Fibroblast of the conjunctiva (primary cell): ENCODE results near the gene NEDD4L.

Source experiments
- DNase-seq: peaks from one replicate; pipeline ENCODE4 v3.0.0-alpha.2; 2010; ENCODE audit warnings: low read depth

NEDD4L gene

DNA sequence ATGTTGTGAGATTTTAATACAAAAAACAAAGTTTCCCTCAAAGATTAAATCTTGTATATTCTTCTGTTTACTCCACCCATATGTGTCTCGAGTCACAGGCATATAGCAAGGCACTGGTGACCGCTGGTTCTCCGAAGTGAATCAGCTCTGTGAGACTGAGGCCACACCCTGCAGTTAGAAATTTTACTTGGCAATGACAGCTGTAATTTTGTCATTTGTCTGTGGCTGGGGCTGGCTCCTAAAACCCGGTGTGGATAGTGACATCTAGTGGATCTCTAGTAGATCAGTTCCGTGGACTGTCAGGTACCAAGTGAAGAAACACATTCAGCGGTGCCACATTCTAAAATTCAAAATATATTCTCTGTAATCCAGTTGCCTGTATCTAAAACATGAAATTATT lies 278.0 kb downstream of the NEDD4L start:
- peak; percentile 65 for DNase-seq

DNA sequence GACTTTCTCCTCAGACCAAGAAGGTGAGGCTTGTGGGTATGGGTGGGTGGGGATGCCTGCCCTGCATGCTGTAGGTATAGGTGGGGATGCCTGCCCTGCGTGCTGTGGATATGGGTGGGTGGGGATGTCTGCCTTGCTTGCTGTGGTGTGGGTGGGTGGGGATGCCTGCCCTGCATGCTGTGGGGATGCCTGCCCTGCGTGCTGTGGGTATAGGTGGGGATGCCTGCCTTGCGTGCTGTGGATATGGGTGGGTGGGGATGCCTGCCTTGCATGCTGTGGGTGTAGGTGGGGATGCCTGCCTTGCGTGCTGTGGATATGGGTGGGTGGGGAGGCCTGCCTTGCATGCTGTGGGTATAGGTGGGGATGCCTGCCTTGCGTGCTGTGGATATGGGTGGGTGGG lies 278.4 kb downstream of the NEDD4L start:
- no peak for DNase-seq

DNA sequence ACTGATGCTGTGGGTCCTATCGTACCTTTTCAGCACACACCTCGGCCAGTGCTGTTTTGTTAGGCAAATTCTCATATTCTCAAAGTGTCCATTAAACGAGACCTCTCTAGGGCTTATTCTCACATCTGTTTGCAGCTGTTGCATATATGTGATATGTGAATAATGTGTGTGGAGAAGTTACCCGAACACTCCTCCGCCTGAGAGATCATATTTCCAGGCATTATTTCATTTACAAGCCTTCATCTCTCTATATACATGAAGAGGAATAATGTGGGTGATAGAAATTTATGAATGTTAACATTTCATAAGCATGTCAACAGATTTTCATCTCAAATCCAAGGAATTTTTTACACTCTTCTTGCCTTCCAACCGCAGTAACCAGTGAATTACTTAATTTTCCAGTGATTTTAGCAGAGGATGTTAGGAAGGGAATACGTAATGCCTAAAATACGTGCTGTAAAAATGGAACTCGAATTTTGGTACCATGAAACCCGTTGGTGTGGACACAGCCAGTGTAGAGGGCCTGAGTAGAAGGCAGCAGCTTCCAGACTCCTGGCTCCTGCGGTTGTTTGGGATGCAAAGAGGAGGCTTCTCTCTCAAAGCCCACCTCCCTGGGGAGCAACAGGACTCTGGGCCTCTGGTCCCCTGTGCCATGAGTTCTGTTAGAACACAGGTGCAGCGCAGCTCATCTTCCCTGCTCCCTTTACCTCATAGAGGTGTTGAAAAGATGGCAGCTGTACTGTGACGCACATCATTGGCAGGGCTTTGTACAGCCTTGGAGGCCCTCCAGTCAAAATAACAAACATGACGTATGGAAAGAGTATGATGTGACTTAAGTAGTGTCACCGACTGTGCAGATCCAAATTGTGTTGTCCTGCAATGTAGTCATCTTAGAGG lies 280.1 kb downstream of the NEDD4L start:
- DNase-seq = no peak

DNA sequence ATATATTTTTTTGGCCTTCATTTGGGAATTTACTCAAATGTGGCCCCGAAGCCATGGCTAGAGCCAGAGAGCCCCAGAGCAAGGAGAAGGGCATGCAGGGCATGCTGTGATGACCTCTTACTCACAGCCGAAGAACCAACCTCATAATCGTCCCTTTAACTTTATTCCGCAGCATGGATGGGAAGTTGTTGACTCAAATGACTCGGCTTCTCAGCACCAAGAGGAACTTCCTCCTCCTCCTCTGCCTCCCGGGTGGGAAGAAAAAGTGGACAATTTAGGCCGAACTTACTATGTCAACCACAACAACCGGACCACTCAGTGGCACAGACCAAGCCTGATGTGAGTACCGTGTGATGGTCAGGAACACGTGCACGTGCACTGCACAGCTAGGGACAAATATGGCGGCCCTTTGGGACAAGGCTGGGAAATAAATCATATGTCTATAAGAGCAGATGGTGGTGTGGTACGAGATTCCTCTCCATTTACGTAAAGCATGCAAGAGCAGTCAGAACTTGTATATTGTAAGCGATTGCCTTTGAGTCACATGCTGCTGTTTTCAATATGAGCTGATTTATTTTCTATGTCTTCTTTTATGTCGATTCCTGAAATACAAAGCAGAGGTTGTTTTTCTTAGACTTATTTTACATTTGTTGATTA lies 280.9 kb downstream of the NEDD4L start:
- no peak for DNase-seq

DNA sequence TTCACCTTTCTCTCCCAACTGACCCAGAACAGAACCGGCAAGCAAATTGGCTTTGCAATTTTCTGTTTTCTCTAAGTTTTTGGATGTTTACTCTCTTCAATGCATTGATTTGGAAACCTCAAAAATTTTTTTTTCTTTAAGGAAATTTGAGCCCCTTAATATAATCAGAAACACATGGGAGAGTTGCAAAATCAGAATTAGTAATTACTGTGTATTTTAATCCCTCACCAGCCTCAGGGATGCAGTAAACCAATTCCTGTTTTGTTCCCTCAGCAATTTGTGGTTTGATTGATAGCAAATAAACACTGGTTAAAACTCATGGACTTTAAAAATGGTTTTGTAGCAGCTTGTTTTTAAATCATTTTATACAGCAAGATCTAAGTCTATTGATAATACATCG lies 281.5 kb downstream of the NEDD4L start:
- peak; percentile 16 for DNase-seq

DNA sequence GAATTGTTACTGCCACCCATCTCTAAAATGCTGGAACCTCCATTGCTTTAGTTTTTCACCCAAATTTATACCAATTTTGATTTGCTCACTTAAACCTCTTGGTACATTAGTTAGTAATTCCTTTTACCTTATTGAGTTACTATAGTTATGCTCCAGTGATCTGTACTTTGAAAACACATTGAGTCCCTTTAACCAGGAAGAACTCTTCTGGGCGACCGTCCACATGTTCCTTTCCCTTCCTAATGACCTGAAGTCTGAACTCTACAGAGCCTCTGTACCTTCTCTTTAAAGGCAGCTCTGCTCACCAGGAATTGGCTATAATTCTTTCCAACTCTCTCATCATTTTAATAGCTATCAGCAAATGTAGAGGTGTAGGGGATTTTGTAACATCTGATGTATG lies 290.0 kb downstream of the NEDD4L start:
- DNase-seq = no peak

DNA sequence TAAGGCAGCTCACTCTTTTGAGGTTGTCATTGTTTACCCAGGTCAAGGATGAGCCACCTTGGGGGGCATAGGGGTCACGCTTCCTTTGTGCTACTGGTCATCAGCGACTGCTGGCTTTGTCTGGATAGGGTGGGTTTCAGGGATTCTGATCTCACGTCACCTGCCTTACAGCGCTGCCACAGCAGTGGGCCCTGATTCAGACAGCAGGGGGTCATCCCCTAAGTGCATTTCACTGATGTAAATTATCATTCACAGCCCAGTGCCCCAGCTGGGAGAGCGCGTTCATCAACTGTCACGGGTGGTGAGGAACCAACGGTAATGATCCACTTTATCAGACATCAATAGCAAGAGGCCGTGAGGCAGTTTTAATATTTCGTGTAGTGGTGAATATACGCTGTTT lies 291.2 kb downstream of the NEDD4L start:
- DNase-seq = no peak

DNA sequence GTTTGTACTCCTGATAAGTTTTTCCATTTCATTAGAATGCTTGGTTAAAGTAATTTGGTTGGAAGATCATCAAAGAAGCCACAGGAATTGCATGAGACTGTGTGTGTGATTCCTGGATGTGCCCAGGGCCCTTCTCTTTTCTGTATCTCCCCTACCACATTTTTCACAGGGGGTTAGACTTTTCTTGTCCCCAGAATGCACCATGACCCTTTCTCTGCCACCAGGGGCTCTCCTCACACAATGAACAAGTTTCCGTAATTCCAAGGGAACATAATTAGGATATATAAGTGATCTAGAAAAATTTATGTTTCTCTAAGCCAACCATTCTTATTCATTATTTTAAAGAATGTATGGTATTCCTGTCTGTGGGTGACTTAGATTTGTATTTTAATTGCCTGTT lies 291.8 kb downstream of the NEDD4L start:
- DNase-seq = no peak

DNA sequence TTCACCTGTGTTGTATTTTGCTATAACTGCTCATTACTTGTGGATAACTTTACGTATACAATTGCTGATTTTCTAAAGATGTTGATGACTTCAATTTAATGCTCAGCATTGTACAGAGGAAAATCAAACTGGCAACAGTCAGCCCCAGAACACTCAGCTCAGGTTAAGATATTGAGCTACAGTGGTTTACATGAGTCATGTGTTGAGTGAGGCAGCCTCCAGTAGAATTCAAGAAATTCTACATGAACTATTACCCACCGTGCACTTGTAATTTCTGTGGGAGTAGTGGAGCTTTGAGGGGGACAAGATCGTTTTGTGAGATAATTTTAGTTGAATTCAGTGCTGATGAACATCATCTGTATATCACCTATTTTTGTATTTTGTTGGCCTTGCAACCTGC lies 292.6 kb downstream of the NEDD4L start:
- DNase-seq = no peak

DNA sequence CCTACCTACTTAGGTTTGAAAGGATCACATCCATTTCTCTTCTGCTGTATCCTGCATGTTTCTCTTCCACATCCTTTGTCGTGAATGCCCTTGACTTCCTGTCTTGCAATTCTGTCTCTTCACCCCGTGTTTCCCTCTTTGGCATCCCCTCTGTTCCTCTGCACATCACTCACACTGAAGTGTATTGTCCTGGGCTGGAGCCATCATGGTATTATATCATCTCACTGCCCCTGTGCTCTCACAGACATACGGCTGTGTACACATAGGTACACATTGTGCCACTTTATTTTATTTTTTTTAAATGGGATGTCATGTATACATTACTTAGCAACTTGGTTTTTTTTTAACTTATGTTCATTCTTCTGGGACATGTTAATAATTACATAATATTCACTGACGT lies 293.3 kb downstream of the NEDD4L start:
- DNase-seq = no peak

DNA sequence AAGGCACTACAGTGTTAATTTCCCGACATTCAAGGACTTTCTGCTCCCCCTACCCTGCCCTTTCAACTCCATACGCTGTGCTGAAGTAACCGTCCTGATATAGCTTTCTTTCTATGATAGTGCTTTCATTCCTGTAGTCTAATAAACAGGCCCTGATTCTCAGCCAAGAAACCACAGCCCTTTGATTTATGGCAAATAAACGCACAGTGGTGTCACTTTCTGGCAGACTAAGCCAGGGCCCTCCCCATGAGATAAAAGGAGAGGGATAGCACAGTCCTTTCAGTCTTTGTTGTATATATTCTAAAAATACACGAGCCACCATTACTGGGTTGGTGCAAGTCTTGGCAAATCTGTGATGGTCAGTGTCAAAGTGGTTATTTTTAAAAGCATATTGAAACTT lies 293.7 kb downstream of the NEDD4L start:
- DNase-seq = no peak

DNA sequence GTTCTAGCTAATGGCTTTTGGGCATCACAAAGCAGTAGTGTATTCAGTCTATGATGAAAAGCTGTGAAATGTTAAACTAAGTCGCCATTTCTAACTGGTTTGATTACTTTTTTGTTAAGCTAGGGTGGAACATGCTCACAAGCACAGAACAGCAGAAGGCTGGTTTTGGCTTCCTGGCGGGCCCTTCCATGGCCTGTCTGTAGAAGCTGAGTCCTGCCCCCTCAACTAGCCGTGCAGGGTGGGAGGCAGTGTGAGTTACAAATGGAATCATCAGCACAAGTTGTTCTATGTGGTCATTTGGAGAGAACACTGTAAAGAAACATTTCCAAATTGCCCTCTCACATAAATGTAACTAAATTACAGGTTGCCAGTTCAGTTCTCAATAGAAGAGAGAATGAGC lies 294.1 kb downstream of the NEDD4L start:
- DNase-seq = no peak

DNA sequence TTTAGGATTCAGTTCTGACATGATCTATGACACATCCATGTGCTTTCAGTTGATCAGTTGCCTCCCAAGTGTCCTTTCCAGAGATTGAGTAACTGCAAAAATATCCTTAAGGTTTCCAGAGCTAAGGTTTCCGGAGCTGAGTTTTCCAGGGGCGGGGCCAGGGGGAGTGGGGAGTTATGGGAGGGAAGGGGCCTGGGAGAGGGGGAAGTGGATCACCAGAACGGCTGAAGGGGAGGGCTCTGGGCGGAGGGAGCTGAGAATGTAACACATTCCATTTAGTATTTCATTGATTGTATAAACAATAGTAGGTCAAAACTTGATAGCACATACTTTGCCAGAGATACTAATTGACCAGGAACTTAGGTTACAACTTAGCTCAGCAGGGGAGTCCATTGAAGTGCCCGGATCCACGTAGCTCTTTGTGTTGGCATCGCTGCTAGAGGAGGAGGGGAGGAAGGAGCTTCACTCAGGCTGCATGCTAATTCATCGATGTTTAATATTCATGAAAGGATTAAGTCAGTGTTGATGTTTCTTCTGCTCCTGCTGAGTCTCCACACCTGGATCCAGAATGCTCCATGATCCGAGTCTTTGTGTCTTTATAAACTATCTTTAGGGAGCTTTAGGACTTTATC lies 295.1 kb downstream of the NEDD4L start:
- no peak for DNase-seq

DNA sequence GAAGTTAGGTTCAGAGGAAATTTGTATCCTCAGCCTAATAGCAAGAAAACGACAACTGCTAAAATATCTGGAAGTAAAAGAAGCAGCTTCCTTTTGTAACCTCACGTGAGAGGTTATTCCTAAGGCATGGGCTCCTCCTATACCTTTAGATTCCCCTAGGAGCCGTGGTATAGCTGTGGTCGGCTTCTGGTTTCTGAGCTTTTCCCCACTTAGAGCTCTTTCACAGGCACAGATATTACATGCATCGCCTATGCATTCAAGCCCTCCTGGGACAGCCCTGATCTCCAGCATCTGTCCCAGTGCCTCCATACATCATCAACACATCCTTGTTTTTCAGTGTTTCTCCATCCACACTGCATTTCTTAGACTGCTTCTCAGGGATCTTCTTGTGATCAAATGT lies 295.9 kb downstream of the NEDD4L start:
- DNase-seq = no peak

DNA sequence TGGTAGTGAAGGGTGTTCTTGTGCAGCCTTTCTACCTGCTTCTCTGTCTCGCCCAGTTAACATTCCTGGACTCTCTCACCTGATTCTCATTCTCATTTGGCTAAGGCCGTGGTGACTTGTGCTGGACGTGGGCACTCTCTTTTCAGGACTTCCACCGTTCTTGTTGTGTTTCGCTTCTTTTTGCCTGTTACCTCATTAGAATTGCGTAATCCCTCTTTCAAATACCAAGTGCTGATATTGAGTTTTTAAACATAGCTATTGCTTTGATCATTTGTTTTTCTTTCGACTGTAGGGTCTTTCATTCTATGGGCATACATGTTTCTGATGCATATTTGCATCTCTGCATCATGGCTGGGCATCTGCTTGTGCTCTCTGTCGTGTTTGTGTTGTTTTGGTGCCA lies 297.9 kb downstream of the NEDD4L start:
- no peak for DNase-seq

DNA sequence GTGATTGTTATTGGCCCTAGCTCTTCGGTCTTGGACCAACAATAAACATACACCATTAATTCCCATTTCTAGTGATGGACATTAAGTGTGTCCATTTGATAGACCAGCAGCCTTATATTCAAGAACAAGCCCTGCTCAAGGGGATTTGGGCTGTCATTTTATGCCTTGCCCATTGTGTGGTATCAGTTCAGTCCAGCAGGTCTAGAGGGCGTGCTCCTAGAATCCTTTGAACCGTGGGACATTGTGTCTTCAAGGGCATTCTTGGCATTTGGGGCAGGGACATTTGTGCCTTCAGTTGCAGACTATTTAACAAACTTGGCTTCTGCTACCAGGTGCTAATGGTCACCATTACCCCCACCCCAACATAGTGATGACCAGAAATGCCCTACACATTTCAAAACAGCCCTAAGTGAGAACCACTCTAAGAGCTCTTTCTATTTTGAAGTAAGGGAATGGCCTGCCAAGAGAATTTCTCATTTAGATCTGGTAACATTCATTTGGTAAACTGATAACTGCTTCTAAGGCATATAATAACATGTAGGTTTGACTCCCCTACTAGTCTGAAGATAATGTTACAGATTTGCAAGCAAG lies 300.1 kb downstream of the NEDD4L start:
- no peak for DNase-seq

DNA sequence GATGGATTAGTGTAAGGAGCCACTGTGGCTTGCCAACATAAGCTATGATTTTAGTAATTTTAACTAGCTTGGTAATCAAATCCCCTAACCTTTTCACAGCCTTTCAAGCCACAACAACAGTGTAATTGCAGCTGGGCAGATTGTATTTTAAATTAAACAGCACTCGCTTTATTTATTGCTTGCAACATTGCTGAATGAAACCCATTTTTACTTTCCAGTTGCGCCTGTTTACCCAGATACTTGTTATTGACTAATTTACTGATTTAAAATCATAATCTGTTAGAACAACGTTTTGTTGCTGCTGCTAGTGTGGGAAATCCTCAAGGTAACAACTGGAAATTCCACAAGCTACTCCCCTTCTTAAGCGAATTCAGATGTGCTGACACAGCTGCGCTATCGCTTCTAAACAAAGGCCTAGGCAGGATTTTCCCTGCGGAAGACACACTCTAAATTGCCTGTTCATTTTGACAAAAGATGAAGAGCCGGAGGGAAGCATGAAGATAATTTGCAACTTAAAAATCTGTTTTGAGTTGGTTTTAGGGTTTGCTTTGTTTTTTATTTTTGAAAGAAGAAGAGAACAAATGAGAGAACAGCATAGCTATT lies 300.9 kb downstream of the NEDD4L start:
- no peak for DNase-seq

DNA sequence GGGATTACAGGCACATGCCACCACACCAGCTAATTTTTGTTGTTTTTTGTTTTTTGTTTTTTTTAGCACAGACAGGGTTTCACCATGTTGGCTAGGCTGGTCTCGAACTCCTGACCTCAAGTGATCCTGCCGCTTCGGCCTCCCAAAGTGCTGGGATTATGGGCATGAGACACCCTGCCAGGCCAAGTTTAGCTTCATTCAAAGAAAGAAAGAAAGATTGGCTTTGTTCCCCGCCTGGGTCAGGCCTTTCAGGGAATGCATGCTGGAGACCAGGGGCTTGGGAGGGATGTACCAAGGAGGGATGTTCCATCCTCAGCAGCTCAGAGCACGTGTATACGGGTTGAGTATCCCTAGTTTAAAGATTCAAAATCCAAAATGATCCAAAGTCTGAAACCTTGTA lies 301.8 kb downstream of the NEDD4L start:
- no peak for DNase-seq

DNA sequence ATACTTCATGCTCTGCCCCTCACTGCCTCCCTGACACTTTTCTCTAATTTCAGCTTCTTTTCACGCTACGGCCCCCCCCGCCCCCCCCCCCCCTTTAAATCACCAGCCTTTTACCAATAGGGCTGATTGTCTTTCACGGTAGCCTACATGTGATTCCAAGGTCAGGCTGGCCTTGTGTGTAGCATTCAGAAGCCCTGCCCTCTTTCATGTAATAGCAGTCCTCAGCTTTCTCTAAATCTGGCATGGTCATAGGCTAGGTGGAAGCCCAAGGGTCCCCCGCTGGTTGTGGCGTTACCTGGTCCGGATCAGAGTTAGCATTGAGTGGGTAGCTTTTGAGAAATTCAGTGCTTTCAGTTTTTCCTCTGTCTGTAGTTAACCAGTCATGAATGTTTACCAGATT lies 303.1 kb downstream of the NEDD4L start:
- DNase-seq = no peak

DNA sequence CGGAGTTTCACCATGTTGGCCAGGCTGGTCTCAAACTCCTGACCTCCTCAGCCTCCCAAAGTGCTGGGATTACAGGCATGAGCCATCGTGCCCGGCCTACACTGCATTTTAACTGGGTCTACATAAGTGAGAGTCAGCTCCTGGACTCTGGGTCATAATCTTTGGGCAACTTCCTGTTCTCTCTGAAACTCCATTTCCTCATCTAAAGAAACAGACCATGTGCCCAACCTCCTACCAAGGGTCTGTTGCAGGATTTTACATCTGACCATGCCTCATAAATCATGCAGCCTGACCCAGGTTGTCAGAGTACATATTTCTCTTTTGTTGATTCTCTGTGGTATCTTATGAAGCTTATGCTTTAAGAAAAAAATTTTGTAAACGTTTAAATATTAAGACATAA lies 304.5 kb downstream of the NEDD4L start:
- no peak for DNase-seq

DNA sequence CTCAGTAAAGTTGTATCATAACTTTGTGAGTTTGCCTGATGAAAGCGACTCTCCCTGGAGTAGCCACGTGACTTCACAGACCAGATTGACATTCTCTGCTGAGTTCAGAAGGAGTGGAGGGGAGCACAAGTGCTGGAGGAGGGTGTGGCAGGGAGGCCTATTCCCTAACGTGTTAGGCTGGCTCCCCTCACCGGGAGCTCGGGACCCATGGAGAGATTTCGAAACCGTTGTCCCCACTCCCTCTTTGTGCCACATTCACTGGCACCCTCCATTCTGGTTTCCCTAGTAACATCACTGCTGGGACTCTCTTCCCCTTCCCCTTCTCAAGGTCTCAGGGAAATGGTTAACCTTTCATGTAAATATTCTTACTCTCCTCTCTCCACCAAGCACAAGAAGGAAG lies 304.9 kb downstream of the NEDD4L start:
- DNase-seq = no peak

DNA sequence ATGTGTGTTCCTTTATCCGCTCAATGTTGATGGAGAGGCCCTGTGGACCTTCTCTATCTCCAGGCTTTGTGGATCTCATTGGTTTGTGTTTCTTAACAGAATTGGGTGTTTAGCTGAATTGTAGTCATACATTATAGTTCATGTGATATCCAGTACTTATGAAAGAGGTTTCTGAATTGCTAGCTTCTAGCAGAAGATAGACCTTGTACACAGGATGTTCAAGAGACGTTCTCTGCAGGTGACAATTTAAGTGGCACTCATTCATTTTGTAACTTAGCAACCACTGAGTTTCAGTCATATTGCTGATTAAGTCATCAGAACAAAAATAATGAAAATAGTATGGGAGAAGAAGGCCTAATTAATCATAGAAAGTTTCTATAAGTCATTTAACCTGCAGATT lies 305.6 kb downstream of the NEDD4L start:
- DNase-seq = no peak

DNA sequence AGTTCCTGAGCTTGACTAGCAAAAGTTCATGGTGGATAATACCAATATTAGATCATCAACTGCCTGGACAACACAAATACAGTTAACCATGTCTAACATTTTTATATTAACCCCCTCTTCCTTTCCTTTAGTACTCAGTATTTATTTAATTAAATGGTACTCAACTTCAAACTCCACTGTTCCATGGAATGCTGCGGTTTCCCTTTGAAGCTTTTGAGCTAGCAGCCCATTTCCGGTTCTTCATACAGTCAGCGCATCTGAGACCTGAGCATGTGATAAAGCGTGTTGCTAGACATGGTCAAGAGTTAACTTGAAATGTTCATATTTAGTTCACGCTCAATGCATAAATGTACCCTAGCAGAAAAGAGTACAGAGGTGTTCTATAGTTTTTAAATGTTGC lies 306.5 kb downstream of the NEDD4L start:
- no peak for DNase-seq
